Endometrial microvascular endothelial cells (primary cell): ENCODE measurements around the gene EFHC1. TPM values are rescaled to one million over a fixed set of nuclear protein-coding genes. Genes with fewer than 3 reads are reported as not detected.

ENCODE experiments used
- in situ Hi-C: cut with HindIII; loops from 2 replicates; pipeline ENCODE4 v1.10.0; 2017; ENCODE audit warnings: low sequenced_read_pairs, low pct_unique_long_range_greater_than_20kb; ENCODE audit errors: inconsistent ontology term
- total RNA-seq: library from RNA; depleted of rRNA; stranded (reverse); fragments of >200 nt; gene quantifications from one replicate; pipeline ENCODE4 v1.2.3, GENCODE V29; 2015; ENCODE audit errors: inconsistent ontology term

The EFHC1 gene
- total RNA-seq, 1 donor from 2014 or later = 24.4 TPM

- in situ Hi-C loops = loop anchor here (25.0 kb wide), 1 partner anchor 106 kb away; the partner anchor contains the start of gene MCM3
These were observed 26.4 kb upstream of the EFHC1 start for GRCh38 chr6:52393780-52394179.

GRCh38 chr6:52394251-52394666, 25.9 kb upstream of the EFHC1 start:
- in situ Hi-C loops = loop anchor here (25.0 kb wide), 1 partner anchor 107 kb away; the partner anchor contains the start of gene MCM3

- in situ Hi-C loops = loop anchor here (25.0 kb wide), 1 partner anchor 109 kb away; the partner anchor contains the start of gene MCM3
These were observed 24.2 kb upstream of the EFHC1 start for GRCh38 chr6:52395969-52396368.

- in situ Hi-C loops = loop anchor here (10.0 to 25.0 kb wide), 2 partner anchors 112 to 265 kb away; partner anchors contain the start of gene MCM3
These were observed 20.4 kb upstream of the EFHC1 start for GRCh38 chr6:52399511-52400312.

- in situ Hi-C loops = loop anchor here (10.0 kb wide), 1 partner anchor 264 kb away; no protein-coding TSS in a partner anchor
These were observed 19.7 kb upstream of the EFHC1 start for GRCh38 chr6:52400313-52401041.

GRCh38 chr6:52403086-52403485, 17.1 kb upstream of the EFHC1 start:
- in situ Hi-C loops = loop anchor here (10.0 kb wide), 1 partner anchor 262 kb away; no protein-coding TSS in a partner anchor

GRCh38 chr6:52403627-52404026, 16.5 kb upstream of the EFHC1 start:
- in situ Hi-C loops = loop anchor here (10.0 kb wide), 1 partner anchor 261 kb away; no protein-coding TSS in a partner anchor

- in situ Hi-C loops = loop anchor here (10.0 kb wide), 1 partner anchor 260 kb away; no protein-coding TSS in a partner anchor
These were observed 14.9 kb upstream of the EFHC1 start for GRCh38 chr6:52405243-52405642.

- in situ Hi-C loops = loop anchor here (10.0 kb wide), 1 partner anchor 257 kb away; no protein-coding TSS in a partner anchor
These were observed 12.7 kb upstream of the EFHC1 start for GRCh38 chr6:52407467-52407866.

- in situ Hi-C loops = loop anchor here (10.0 kb wide), 1 partner anchor 255 kb away; no protein-coding TSS in a partner anchor
These were observed 10.6 kb upstream of the EFHC1 start for GRCh38 chr6:52409499-52409898.

GRCh38 chr6:52410979-52411378, 9.2 kb upstream of the EFHC1 start:
- in situ Hi-C loops = no loop called here

- in situ Hi-C loops = no loop called here
These were observed 8.2 kb upstream of the EFHC1 start for GRCh38 chr6:52411911-52412310.

GRCh38 chr6:52415333-52415732, 4.8 kb upstream of the EFHC1 start:
- in situ Hi-C loops = no loop called here

- in situ Hi-C loops = no loop called here
These were observed 4.1 kb upstream of the EFHC1 start for GRCh38 chr6:52415917-52416628.

- in situ Hi-C loops = no loop called here
These were observed 3.5 kb upstream of the EFHC1 start for GRCh38 chr6:52416629-52417151.

GRCh38 chr6:52417675-52418111, 2.4 kb upstream of the EFHC1 start:
- in situ Hi-C loops = no loop called here

GRCh38 chr6:52418606-52419005, 1.5 kb upstream of the EFHC1 start:
- in situ Hi-C loops = no loop called here

GRCh38 chr6:52420668-52421358, 671 bp downstream of the EFHC1 start:
- in situ Hi-C loops = loop anchor here (10.0 kb wide), 1 partner anchor 154 kb away; the partner anchor contains the start of gene TRAM2
